ENCODE measurements around the gene FILIP1.

FILIP1 gene

GRCh38 chr6:75296811-75297779 is 196.5 kb downstream of the FILIP1 start:
- TF ChIP-seq, protein P1, sequence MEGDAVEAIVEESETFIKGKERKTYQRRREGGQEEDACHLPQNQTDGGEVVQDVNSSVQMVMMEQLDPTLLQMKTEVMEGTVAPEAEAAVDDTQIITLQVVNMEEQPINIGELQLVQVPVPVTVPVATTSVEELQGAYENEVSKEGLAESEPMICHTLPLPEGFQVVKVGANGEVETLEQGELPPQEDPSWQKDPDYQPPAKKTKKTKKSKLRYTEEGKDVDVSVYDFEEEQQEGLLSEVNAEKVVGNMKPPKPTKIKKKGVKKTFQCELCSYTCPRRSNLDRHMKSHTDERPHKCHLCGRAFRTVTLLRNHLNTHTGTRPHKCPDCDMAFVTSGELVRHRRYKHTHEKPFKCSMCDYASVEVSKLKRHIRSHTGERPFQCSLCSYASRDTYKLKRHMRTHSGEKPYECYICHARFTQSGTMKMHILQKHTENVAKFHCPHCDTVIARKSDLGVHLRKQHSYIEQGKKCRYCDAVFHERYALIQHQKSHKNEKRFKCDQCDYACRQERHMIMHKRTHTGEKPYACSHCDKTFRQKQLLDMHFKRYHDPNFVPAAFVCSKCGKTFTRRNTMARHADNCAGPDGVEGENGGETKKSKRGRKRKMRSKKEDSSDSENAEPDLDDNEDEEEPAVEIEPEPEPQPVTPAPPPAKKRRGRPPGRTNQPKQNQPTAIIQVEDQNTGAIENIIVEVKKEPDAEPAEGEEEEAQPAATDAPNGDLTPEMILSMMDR (IDR thresholded peaks at IDR 0.05; ENCODE audit: low read depth, low read length), result peak; percentile 28
- H3K27ac ChIP-seq, result no peak overlapping the region

DNA sequence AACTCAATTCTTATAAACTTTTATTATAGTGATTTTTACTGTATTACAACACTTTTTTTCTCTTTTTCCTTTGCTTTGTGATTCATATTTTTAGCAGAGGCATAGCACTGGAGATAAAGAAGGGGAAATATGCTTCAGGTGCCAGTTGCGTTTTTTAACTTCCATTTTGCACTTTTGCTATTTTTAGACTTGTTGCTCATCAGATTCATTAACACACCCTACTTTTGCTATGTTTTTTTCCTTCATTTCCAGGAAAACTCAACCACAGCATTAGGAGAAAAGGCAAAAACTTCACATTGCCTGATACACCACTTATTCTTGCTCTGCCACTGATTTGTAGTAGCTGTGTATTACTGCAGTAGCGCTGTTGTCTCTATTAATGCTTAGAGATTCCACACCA is 201.0 kb downstream of the FILIP1 start:
- H3K27ac ChIP-seq, result no peak overlapping the region
- no peaks in the 10 kb centered on the region for H3K36me3 ChIP-seq
- TF ChIP-seq, protein P1 (IDR thresholded peaks at IDR 0.05; ENCODE audit: low read depth, low read length), result no peak
- no peaks in the 10 kb centered on the region for H3K9me3 ChIP-seq (ENCODE audit: severe bottlenecking)
- H3K27me3 ChIP-seq (ENCODE audit: insufficient read depth, low read depth, severe bottlenecking), result no peaks in the 10 kb centered on the region
- no peak overlapping the region for H3K4me3 ChIP-seq (ENCODE audit: low read depth, low read length)
- no peak for DNase-seq

More at GRCh38 chr6:75296811-75297779, 196.5 kb downstream of the FILIP1 start:
- Histone ChIP-seq H3K36me3 (no peaks in the 10 kb centered on the region), H3K9me3 (ENCODE audit: severe bottlenecking) (no peaks in the 10 kb centered on the region), H3K27me3 (ENCODE audit: insufficient read depth, low read depth, severe bottlenecking) (no peaks in the 10 kb centered on the region), H3K4me3 (ENCODE audit: low read depth, low read length) (no peak overlapping the region)
- no peak for DNase-seq

DNA sequence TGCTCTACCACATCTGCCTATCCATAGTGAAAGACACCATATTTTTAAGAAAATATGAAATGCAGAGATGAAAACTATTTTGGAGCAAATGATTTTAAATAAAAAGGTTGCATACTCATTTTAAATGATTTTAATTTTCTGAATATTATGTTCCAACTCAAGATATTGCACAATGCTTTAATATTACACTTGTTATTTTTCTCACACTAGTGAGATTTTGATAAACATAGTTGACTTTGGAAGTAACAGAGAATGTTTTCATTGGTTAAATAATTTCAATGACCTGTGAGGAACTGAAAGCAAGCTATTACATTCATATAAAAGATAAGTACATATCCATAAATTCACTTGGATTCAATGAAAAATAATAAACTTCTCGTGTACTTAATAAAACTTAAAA is 201.9 kb downstream of the FILIP1 start:
- no peaks in the 10 kb centered on the region for H3K9me3 ChIP-seq (ENCODE audit: severe bottlenecking)
- TF ChIP-seq, protein P1 (IDR thresholded peaks at IDR 0.05; ENCODE audit: low read depth, low read length), result no peak
- H3K27me3 ChIP-seq (ENCODE audit: insufficient read depth, low read depth, severe bottlenecking), result no peaks in the 10 kb centered on the region
- DNase-seq, result no peak
- no peak overlapping the region for H3K4me3 ChIP-seq (ENCODE audit: low read depth, low read length)
- H3K36me3 ChIP-seq, result no peaks in the 10 kb centered on the region
- H3K27ac ChIP-seq, result no peak overlapping the region

DNA sequence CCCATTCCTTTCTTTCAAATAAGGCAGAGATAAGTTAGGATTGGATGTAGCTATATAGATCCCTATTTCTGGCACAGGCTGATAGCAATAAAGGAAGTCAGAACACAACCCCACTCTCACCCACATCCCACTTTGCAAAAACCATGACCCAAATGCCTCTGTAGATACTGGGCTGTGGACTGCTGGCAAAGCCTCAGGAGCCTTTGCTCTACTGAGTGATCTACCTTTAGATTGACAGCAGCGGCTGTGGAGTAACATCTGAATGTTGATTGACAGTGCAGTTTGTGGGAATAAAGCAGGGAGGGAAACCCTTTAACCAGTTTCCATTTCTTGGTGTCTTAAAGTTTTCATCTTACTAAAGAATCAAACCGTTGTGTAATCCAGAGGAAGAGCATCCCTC is 202.3 kb downstream of the FILIP1 start:
- Histone ChIP-seq H3K27me3 (ENCODE audit: insufficient read depth, low read depth, severe bottlenecking) (no peaks in the 10 kb centered on the region), H3K4me3 (ENCODE audit: low read depth, low read length) (no peak overlapping the region), H3K36me3 (no peaks in the 10 kb centered on the region), H3K27ac (no peak overlapping the region), H3K9me3 (ENCODE audit: severe bottlenecking) (no peaks in the 10 kb centered on the region)
- TF ChIP-seq, protein P1 (IDR thresholded peaks at IDR 0.05; ENCODE audit: low read depth, low read length), result no peak
- no peak for DNase-seq

DNA sequence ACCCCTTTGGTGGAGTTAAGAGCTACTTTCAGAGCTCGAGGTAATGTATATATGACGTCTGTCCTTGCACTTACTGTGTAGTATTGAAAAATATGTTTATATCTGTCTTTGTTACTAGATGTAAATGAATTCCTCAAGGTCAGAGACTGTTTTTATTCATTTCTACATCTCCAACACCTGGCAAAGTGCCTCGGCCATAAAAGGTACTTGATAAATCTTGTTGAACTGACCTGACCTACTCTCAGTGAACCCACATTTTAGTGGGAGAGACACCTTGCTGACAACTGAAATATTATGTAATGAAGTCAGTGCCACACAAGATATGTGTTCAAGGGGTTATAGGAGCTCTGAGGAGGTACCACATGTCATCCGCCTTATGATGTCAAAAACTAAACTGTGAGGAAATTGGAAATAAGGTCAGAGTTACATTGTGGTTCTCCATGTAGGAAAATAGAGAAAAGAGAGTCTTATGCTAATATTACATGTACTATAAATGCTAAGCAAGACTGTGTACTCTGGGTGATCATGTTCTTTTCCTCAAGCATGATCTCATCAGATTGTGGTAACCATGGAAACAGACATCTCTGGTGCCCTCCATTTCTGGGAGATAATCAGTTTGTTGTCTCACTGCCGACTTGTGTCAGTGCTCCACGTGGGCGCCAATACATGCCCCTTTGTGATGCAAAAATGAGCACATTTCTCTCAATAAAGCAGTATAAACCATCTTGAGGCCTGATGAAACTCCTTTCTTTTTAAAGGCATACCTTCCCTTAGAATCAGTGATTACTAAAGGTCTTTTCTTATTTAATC is 203.3 kb downstream of the FILIP1 start:
- H3K4me3 ChIP-seq (ENCODE audit: low read depth, low read length), result no peak overlapping the region
- H3K27ac ChIP-seq, result no peak overlapping the region; the same call in 1 of the 2 replicates
- H3K9me3 ChIP-seq (ENCODE audit: severe bottlenecking), result no peaks in the 10 kb centered on the region
- H3K27me3 ChIP-seq (ENCODE audit: insufficient read depth, low read depth, severe bottlenecking), result no peaks in the 10 kb centered on the region
- no peak for DNase-seq
- H3K36me3 ChIP-seq, result no peaks in the 10 kb centered on the region
- TF ChIP-seq, protein P1 (IDR thresholded peaks at IDR 0.05; ENCODE audit: low read depth, low read length), result no peak
